Measurements from ENCODE around the gene EQTN.

DNA sequence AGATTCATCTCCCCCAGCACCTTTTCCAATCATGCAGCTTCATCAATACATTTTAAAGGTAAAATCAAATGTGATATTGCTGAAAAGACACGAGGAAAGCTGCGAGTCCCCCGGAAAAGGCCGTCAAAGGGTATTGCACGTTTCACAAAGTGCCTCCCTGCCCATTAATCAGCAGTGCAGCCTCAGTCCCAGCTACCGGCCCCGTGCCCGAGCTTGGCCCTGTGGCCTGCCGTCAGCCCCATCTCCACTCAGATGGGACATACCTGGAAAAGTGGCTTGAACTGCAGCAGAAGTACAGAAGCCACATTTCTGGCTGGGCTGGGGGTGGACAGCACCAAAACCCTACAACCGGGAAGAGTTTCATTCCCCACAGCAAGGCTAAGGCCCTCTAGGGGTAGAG is 39.9 kb upstream of the EQTN start:
- TF ChIP-seq, protein P1, sequence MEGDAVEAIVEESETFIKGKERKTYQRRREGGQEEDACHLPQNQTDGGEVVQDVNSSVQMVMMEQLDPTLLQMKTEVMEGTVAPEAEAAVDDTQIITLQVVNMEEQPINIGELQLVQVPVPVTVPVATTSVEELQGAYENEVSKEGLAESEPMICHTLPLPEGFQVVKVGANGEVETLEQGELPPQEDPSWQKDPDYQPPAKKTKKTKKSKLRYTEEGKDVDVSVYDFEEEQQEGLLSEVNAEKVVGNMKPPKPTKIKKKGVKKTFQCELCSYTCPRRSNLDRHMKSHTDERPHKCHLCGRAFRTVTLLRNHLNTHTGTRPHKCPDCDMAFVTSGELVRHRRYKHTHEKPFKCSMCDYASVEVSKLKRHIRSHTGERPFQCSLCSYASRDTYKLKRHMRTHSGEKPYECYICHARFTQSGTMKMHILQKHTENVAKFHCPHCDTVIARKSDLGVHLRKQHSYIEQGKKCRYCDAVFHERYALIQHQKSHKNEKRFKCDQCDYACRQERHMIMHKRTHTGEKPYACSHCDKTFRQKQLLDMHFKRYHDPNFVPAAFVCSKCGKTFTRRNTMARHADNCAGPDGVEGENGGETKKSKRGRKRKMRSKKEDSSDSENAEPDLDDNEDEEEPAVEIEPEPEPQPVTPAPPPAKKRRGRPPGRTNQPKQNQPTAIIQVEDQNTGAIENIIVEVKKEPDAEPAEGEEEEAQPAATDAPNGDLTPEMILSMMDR (IDR thresholded peaks at IDR 0.05): no peak
- TF ChIP-seq EP300 (IDR thresholded peaks at IDR 0.05) (no peak), POLR2A (IDR thresholded peaks at IDR 0.05) (no peak)

All from tibial nerve (tissue), 4 donors.